ENCODE data around the gene MARCHF5.

- TF ChIP-seq, protein P1, sequence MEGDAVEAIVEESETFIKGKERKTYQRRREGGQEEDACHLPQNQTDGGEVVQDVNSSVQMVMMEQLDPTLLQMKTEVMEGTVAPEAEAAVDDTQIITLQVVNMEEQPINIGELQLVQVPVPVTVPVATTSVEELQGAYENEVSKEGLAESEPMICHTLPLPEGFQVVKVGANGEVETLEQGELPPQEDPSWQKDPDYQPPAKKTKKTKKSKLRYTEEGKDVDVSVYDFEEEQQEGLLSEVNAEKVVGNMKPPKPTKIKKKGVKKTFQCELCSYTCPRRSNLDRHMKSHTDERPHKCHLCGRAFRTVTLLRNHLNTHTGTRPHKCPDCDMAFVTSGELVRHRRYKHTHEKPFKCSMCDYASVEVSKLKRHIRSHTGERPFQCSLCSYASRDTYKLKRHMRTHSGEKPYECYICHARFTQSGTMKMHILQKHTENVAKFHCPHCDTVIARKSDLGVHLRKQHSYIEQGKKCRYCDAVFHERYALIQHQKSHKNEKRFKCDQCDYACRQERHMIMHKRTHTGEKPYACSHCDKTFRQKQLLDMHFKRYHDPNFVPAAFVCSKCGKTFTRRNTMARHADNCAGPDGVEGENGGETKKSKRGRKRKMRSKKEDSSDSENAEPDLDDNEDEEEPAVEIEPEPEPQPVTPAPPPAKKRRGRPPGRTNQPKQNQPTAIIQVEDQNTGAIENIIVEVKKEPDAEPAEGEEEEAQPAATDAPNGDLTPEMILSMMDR (IDR thresholded peaks at IDR 0.05), result no peak
- no peak for TF ChIP-seq POLR2A (IDR thresholded peaks at IDR 0.05)
Measured at GRCh38 chr10:92377962-92378361, 87.0 kb downstream of the MARCHF5 start.

Measured in body of pancreas (tissue), 4 donors.